ENCODE results near the gene TTC29. TPM values are rescaled to one million over a fixed set of nuclear protein-coding genes. Genes with fewer than 3 reads are reported as not detected.
"Not testable (repeated sequence)": the region's sequence is repeated elsewhere in the genome, so short reads cannot be mapped to it uniquely, and the experiment has no call there.

The TTC29 gene
- total RNA-seq, 1 donor = under 0.01 TPM

DNA sequence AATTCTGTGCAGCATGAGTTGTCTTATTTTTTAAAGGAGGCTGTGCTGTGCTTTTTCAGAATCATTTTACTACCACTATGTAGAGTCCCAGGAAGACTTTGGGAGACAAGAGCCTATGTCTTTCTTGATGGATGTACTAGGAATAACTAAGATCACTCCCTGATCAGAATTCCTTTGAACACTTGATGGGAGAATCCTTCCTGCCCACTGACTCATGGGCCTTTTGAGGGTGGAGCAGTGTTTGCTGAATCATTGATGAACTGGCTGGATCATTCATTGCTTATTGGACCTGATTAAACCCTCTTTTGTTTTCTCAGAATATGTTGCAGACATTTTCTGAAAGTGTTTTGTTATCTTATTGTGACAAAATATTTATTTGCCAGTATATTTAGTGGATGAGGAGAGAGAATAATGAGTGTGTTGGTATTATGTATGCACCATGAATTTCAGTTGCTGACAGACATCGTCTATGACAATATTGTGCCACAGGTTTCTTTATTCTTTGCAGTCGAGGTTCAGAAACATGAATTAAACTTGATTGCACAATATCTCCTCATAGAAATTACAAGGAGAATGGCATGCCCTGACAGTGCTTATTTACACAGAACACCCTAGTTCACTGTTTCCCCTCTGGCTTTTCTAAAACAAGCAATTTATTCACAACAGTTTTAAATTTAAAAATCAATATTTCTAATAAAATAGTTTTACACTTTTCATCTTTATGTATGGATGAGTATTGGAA is 270.7 kb downstream of the TTC29 start:
- Histone ChIP-seq H4K20me1 (ENCODE audit: insufficient read depth, low read length) (no peaks in the 10 kb centered on the region), H3K4me2 (ENCODE audit: insufficient read depth, low read length) (no peak overlapping the region), H3K27ac (ENCODE audit: low read depth, low read length) (no peak overlapping the region), H3K36me3 (ENCODE audit: insufficient read depth, low read length) (no peaks in the 10 kb centered on the region), H2AFZ (ENCODE audit: low read length) (no peak overlapping the region), H3K9me3 (ENCODE audit: low read depth, low read length) (no peaks in the 10 kb centered on the region), H3K4me3 (ENCODE audit: insufficient read depth, low read length) (no peak overlapping the region), H3K79me2 (ENCODE audit: insufficient read depth, low read length) (no peaks in the 10 kb centered on the region), H3K27me3 (ENCODE audit: insufficient read depth, low read length) (no peaks in the 10 kb centered on the region), H3K4me1 (ENCODE audit: insufficient read depth, low read length) (no peaks in the 10 kb centered on the region)
- TF ChIP-seq CTCF (IDR thresholded peaks at IDR 0.05; ENCODE audit: extremely low read depth, low read depth, low read length) = no peak
- no peak for DNase-seq (ENCODE audit: insufficient read length, low spot score, missing footprints)

GRCh38 chr4:146663968-146664311 is 281.7 kb downstream of the TTC29 start:
- not testable (repeated sequence) for H3K9me3 ChIP-seq (ENCODE audit: low read depth, low read length); H3K4me2 ChIP-seq (ENCODE audit: insufficient read depth, low read length); H3K27ac ChIP-seq (ENCODE audit: low read depth, low read length); H4K20me1 ChIP-seq (ENCODE audit: insufficient read depth, low read length); DNase-seq (ENCODE audit: insufficient read length, low spot score, missing footprints); H2AFZ ChIP-seq (ENCODE audit: low read length); H3K4me1 ChIP-seq (ENCODE audit: insufficient read depth, low read length); H3K4me3 ChIP-seq (ENCODE audit: insufficient read depth, low read length); H3K36me3 ChIP-seq (ENCODE audit: insufficient read depth, low read length); H3K79me2 ChIP-seq (ENCODE audit: insufficient read depth, low read length); H3K27me3 ChIP-seq (ENCODE audit: insufficient read depth, low read length)

- H3K79me2 ChIP-seq (ENCODE audit: insufficient read depth, low read length) = no peaks in the 10 kb centered on the region
- H3K9me3 ChIP-seq (ENCODE audit: low read depth, low read length) = no peaks in the 10 kb centered on the region
- no peak overlapping the region for H2AFZ ChIP-seq (ENCODE audit: low read length)
Observed at GRCh38 chr4:146661367-146661766, 284.3 kb downstream of the TTC29 start.

More at GRCh38 chr4:146661367-146661766, 284.3 kb downstream of the TTC29 start:
- no peak overlapping the region for H3K4me3 ChIP-seq (ENCODE audit: insufficient read depth, low read length)
- no peaks in the 10 kb centered on the region for H4K20me1 ChIP-seq (ENCODE audit: insufficient read depth, low read length)
- no peak overlapping the region for H3K4me2 ChIP-seq (ENCODE audit: insufficient read depth, low read length)
- peaks cover 2% of the 10 kb centered on the region for H3K27me3 ChIP-seq (ENCODE audit: insufficient read depth, low read length)
- no peak for TF ChIP-seq CTCF (IDR thresholded peaks at IDR 0.05; ENCODE audit: extremely low read depth, low read depth, low read length)
- H3K4me1 ChIP-seq (ENCODE audit: insufficient read depth, low read length) = no peaks in the 10 kb centered on the region
- DNase-seq (ENCODE audit: insufficient read length, low spot score, missing footprints) = no peak
- H3K27ac ChIP-seq (ENCODE audit: low read depth, low read length) = no peak overlapping the region
- no peaks in the 10 kb centered on the region for H3K36me3 ChIP-seq (ENCODE audit: insufficient read depth, low read length)

Data from osteoblast (primary cell).